ENCODE measurements around the gene SH3GL2. TPM values are rescaled to one million over a fixed set of nuclear protein-coding genes. Genes with fewer than 3 reads are reported as not detected.

Gene SH3GL2
- total RNA-seq, 2 experiments from 2014 or later = not detected

- H3K27me3 Mint-ChIP-seq = peaks cover 35% of the 10 kb centered on the region
- CTCF ChIA-PET = no interaction called here
- ATAC-seq (no peak), DNase-seq (no peak)
- no peak overlapping the region for H3K4me3 Mint-ChIP-seq
- peaks cover 6% of the 10 kb centered on the region for H3K4me1 Mint-ChIP-seq
- H3K27ac Mint-ChIP-seq = no peak overlapping the region
- POLR2A ChIA-PET = no interaction called here
- intact Hi-C loops (cut with DNase I, micrococcal nuclease) = no loop called here
- peaks cover 6% of the 10 kb centered on the region for H3K9me3 Mint-ChIP-seq (ENCODE audit: low read depth)
- H3K36me3 Mint-ChIP-seq (ENCODE audit: low read depth) = no peaks in the 10 kb centered on the region
Observed at GRCh38 chr9:17578577-17578910, 322 bp upstream of the SH3GL2 start.

- Mint-ChIP-seq H3K4me1 (peaks cover 2% of the 10 kb centered on the region), H3K27ac (no peak overlapping the region), H3K36me3 (ENCODE audit: low read depth) (no peaks in the 10 kb centered on the region), H3K9me3 (ENCODE audit: low read depth) (peaks cover 6% of the 10 kb centered on the region), H3K4me3 (no peak overlapping the region), H3K27me3 (peaks cover 33% of the 10 kb centered on the region)
- POLR2A ChIA-PET = no interaction called here
- DNase-seq = no peak
- CTCF ChIA-PET = no interaction called here
- intact Hi-C loops (cut with DNase I, micrococcal nuclease) = no loop called here
- ATAC-seq = no peak
Observed at GRCh38 chr9:17580119-17580518, 1.3 kb downstream of the SH3GL2 start.

- DNase-seq (no peak), ATAC-seq (no peak)
- POLR2A ChIA-PET = no interaction called here
- CTCF ChIA-PET = no interaction called here
- Mint-ChIP-seq H3K27ac (no peak overlapping the region), H3K4me1 (no peaks in the 10 kb centered on the region), H3K36me3 (ENCODE audit: low read depth) (no peaks in the 10 kb centered on the region), H3K4me3 (no peak overlapping the region), H3K9me3 (ENCODE audit: low read depth) (no peaks in the 10 kb centered on the region), H3K27me3 (peaks cover 2% of the 10 kb centered on the region)
- intact Hi-C loops (cut with DNase I, micrococcal nuclease) = no loop called here
Observed at GRCh38 chr9:17587113-17587512, 8.2 kb downstream of the SH3GL2 start.

- CTCF ChIA-PET = interaction anchor here (0.6 kb wide), 1 partner anchor 67 kb away, joined by 3 read pairs; no protein-coding TSS in a partner anchor
- ATAC-seq = no peak
- POLR2A ChIA-PET = no interaction called here
- Mint-ChIP-seq H3K27me3 (no peaks in the 10 kb centered on the region), H3K4me1 (no peaks in the 10 kb centered on the region), H3K36me3 (ENCODE audit: low read depth) (no peaks in the 10 kb centered on the region), H3K4me3 (no peak overlapping the region), H3K27ac (no peak overlapping the region), H3K9me3 (ENCODE audit: low read depth) (no peaks in the 10 kb centered on the region)
- DNase-seq = no peak
- intact Hi-C loops (cut with DNase I, micrococcal nuclease) = no loop called here
Observed at GRCh38 chr9:17588395-17588794, 9.5 kb downstream of the SH3GL2 start.

- Mint-ChIP-seq H3K4me1 (no peaks in the 10 kb centered on the region), H3K9me3 (ENCODE audit: low read depth) (no peaks in the 10 kb centered on the region), H3K27ac (no peak overlapping the region), H3K4me3 (no peak overlapping the region), H3K27me3 (no peaks in the 10 kb centered on the region), H3K36me3 (ENCODE audit: low read depth) (no peaks in the 10 kb centered on the region)
- POLR2A ChIA-PET = no interaction called here
- ATAC-seq = no peak
- CTCF ChIA-PET = interaction anchor here (0.6 kb wide), 1 partner anchor 68 kb away, joined by 3 read pairs; no protein-coding TSS in a partner anchor
- DNase-seq = no peak
- intact Hi-C loops (cut with DNase I, micrococcal nuclease) = no loop called here
Observed at GRCh38 chr9:17588941-17589340, 10.1 kb downstream of the SH3GL2 start.

GRCh38 chr9:17589771-17590170, 10.9 kb downstream of the SH3GL2 start:
- ChIA-PET CTCF (no interaction called here), POLR2A (no interaction called here)
- Mint-ChIP-seq H3K9me3 (ENCODE audit: low read depth) (no peaks in the 10 kb centered on the region), H3K27me3 (no peaks in the 10 kb centered on the region), H3K36me3 (ENCODE audit: low read depth) (no peaks in the 10 kb centered on the region), H3K27ac (no peak overlapping the region), H3K4me1 (no peaks in the 10 kb centered on the region), H3K4me3 (no peak overlapping the region)
- ATAC-seq (no peak), DNase-seq (no peak)
- intact Hi-C loops (cut with DNase I, micrococcal nuclease) = no loop called here

GRCh38 chr9:17594961-17595360, 16.1 kb downstream of the SH3GL2 start:
- no peaks in the 10 kb centered on the region for H3K9me3 Mint-ChIP-seq (ENCODE audit: low read depth)
- no peak overlapping the region for H3K27ac Mint-ChIP-seq
- ChIA-PET CTCF (no interaction called here), POLR2A (no interaction called here)
- no peaks in the 10 kb centered on the region for H3K36me3 Mint-ChIP-seq (ENCODE audit: low read depth)
- intact Hi-C loops (cut with DNase I, micrococcal nuclease) = no loop called here
- DNase-seq (no peak), ATAC-seq (no peak)
- H3K27me3 Mint-ChIP-seq = no peaks in the 10 kb centered on the region
- H3K4me1 Mint-ChIP-seq = no peaks in the 10 kb centered on the region
- H3K4me3 Mint-ChIP-seq = no peak overlapping the region

- ATAC-seq (no peak), DNase-seq (no peak)
- no peaks in the 10 kb centered on the region for H3K9me3 Mint-ChIP-seq (ENCODE audit: low read depth)
- CTCF ChIA-PET = no interaction called here
- POLR2A ChIA-PET = no interaction called here
- no peaks in the 10 kb centered on the region for H3K27me3 Mint-ChIP-seq
- no peak overlapping the region for H3K27ac Mint-ChIP-seq
- intact Hi-C loops (cut with DNase I, micrococcal nuclease) = no loop called here
- no peak overlapping the region for H3K4me3 Mint-ChIP-seq
- no peaks in the 10 kb centered on the region for H3K36me3 Mint-ChIP-seq (ENCODE audit: low read depth)
- no peaks in the 10 kb centered on the region for H3K4me1 Mint-ChIP-seq
Observed at GRCh38 chr9:17597977-17598376, 19.1 kb downstream of the SH3GL2 start.

- H3K4me3 Mint-ChIP-seq = no peak overlapping the region
- no peaks in the 10 kb centered on the region for H3K36me3 Mint-ChIP-seq (ENCODE audit: low read depth)
- DNase-seq = no peak
- H3K27ac Mint-ChIP-seq = no peak overlapping the region
- intact Hi-C loops (cut with DNase I, micrococcal nuclease) = no loop called here
- peaks cover 2% of the 10 kb centered on the region for H3K27me3 Mint-ChIP-seq
- ChIA-PET CTCF (interaction anchor here (0.5 to 0.7 kb wide), 2 partner anchors 210 to 475 kb away, joined by 3 read pairs; no protein-coding TSS in a partner anchor), POLR2A (no interaction called here)
- no peaks in the 10 kb centered on the region for H3K4me1 Mint-ChIP-seq
- no peaks in the 10 kb centered on the region for H3K9me3 Mint-ChIP-seq (ENCODE audit: low read depth)
- no peak for ATAC-seq
Observed at GRCh38 chr9:17600962-17601593, 22.2 kb downstream of the SH3GL2 start.

- ATAC-seq (no peak), DNase-seq (no peak)
- H3K27ac Mint-ChIP-seq = no peak overlapping the region
- POLR2A ChIA-PET = no interaction called here
- H3K9me3 Mint-ChIP-seq (ENCODE audit: low read depth) = no peaks in the 10 kb centered on the region
- no peaks in the 10 kb centered on the region for H3K36me3 Mint-ChIP-seq (ENCODE audit: low read depth)
- intact Hi-C loops (cut with DNase I, micrococcal nuclease) = no loop called here
- peaks cover 2% of the 10 kb centered on the region for H3K27me3 Mint-ChIP-seq
- CTCF ChIA-PET = no interaction called here
- H3K4me1 Mint-ChIP-seq = no peaks in the 10 kb centered on the region
- no peak overlapping the region for H3K4me3 Mint-ChIP-seq
Observed at GRCh38 chr9:17604556-17604955, 25.7 kb downstream of the SH3GL2 start.

GRCh38 chr9:17609312-17610005, 30.6 kb downstream of the SH3GL2 start:
- H3K4me3 Mint-ChIP-seq = no peak overlapping the region
- POLR2A ChIA-PET = no interaction called here

GRCh38 chr9:17611342-17611741, 32.5 kb downstream of the SH3GL2 start:
- intact Hi-C loops (cut with DNase I, micrococcal nuclease) = no loop called here
- Mint-ChIP-seq H3K27ac (no peak overlapping the region), H3K27me3 (no peaks in the 10 kb centered on the region), H3K4me3 (no peak overlapping the region), H3K9me3 (ENCODE audit: low read depth) (no peaks in the 10 kb centered on the region), H3K4me1 (no peaks in the 10 kb centered on the region), H3K36me3 (ENCODE audit: low read depth) (no peaks in the 10 kb centered on the region)
- no peak for ATAC-seq
- CTCF ChIA-PET = no interaction called here
- POLR2A ChIA-PET = no interaction called here
- DNase-seq = no peak

More at GRCh38 chr9:17609312-17610005, 30.6 kb downstream of the SH3GL2 start:
- ATAC-seq = no peak
- H3K4me1 Mint-ChIP-seq = no peaks in the 10 kb centered on the region
- intact Hi-C loops (cut with DNase I, micrococcal nuclease) = no loop called here
- H3K36me3 Mint-ChIP-seq (ENCODE audit: low read depth) = no peaks in the 10 kb centered on the region
- no peak overlapping the region for H3K27ac Mint-ChIP-seq
- no peak for DNase-seq
- CTCF ChIA-PET = no interaction called here
- no peaks in the 10 kb centered on the region for H3K27me3 Mint-ChIP-seq
- H3K9me3 Mint-ChIP-seq (ENCODE audit: low read depth) = no peaks in the 10 kb centered on the region
